Neural cell (in vitro differentiated cells): Measurements from ENCODE around the gene KLKB1.

ENCODE experiments used
- CTCF ChIP-seq: fragments of 450-650 bp; IDR thresholded peaks from 2 replicates; pipeline ENCODE4 v1.5.1; 2014; ENCODE audit warnings: antibody characterized with exemption, mild to moderate bottlenecking, moderate library complexity; ENCODE audit not compliant: poor library complexity, severe bottlenecking
- EZH2 ChIP-seq: fragments of 200-600, 300-800 bp; shearing (Covaris generic), sonication (generic); IDR thresholded peaks from 2 replicates; pipeline ENCODE4 v1.6.1; 2014; ENCODE audit warnings: antibody characterized with exemption, low read length, borderline replicate concordance, mild to moderate bottlenecking; ENCODE audit not compliant: insufficient read depth, poor library complexity, severe bottlenecking
- REST ChIP-seq: IDR thresholded peaks from 2 replicates; pipeline ENCODE4 v1.6.1; 2012; ENCODE audit warnings: borderline replicate concordance
- SMC3 ChIP-seq: fragments of 450-650 bp; conservative IDR thresholded peaks from 2 replicates; pipeline ENCODE4 v1.6.1; 2014; ENCODE audit warnings: antibody characterized with exemption, mild to moderate bottlenecking, moderate library complexity; ENCODE audit not compliant: poor library complexity

GRCh38 chr4:186204686-186205085, 22.6 kb upstream of the KLKB1 start:
- TF ChIP-seq CTCF (no peak), SMC3 (no peak), EZH2 (no peak), REST (no peak)
